ENCODE measurements around the gene ATXN7L1. TPM values are rescaled to one million over a fixed set of nuclear protein-coding genes. Genes with fewer than 3 reads are reported as not detected.

Gene ATXN7L1
- total RNA-seq, 2 experiments from 2014 or later = 0.59 TPM; not detected in 1

- no peak for DNase-seq (ENCODE audit: low spot score)
- H4K20me1 ChIP-seq (ENCODE audit: insufficient read depth, low read length) = no peaks in the 10 kb centered on the region
- no peak for TF ChIP-seq EZH2phosphoT487 (IDR thresholded peaks at IDR 0.05; ENCODE audit: borderline replicate concordance, low read depth, low read length)
- no peak for TF ChIP-seq CTCF (conservative IDR thresholded peaks at IDR 0.05; ENCODE audit: low read length)
- BruUV-seq (replicated peaks) = no TSS peak
- no peaks in the 10 kb centered on the region for H3K36me3 ChIP-seq (ENCODE audit: insufficient read depth, low read length)
- no peak overlapping the region for H2AFZ ChIP-seq (ENCODE audit: low read length)
- H3K79me2 ChIP-seq (ENCODE audit: insufficient read depth, low read depth, low read length) = no peaks in the 10 kb centered on the region
- H3K27ac ChIP-seq (ENCODE audit: low read depth, low read length, poor library complexity, severe bottlenecking) = no peak overlapping the region
- H3K4me3 ChIP-seq (ENCODE audit: low read depth, low read length, poor library complexity, severe bottlenecking) = no peak overlapping the region
- intact Hi-C loops (cut with micrococcal nuclease; ENCODE audit: unreplicated experiment) = no loop called here
- H3K4me2 ChIP-seq (ENCODE audit: low read length) = no peak overlapping the region
- H3K4me1 ChIP-seq (ENCODE audit: insufficient read depth, low read length, poor library complexity, severe bottlenecking) = no peaks in the 10 kb centered on the region
- ChIA-PET CTCF (ENCODE audit: unreplicated experiment) (no interaction called here), POLR2A (no interaction called here)
- H3K9me3 ChIP-seq (ENCODE audit: low read length) = no peaks in the 10 kb centered on the region
- H3K9me2 ChIP-seq (ENCODE audit: insufficient read depth, low read length) = no peaks in the 10 kb centered on the region
Measured at GRCh38 chr7:105803429-105803736, 73.0 kb downstream of the ATXN7L1 start.

- Histone ChIP-seq H2AFZ (ENCODE audit: low read length) (no peak overlapping the region), H3K36me3 (ENCODE audit: insufficient read depth, low read length) (no peaks in the 10 kb centered on the region), H3K27ac (ENCODE audit: low read depth, low read length, poor library complexity, severe bottlenecking) (no peak overlapping the region), H3K4me1 (ENCODE audit: insufficient read depth, low read length, poor library complexity, severe bottlenecking) (no peaks in the 10 kb centered on the region), H3K9me3 (ENCODE audit: low read length) (no peaks in the 10 kb centered on the region), H3K9me2 (ENCODE audit: insufficient read depth, low read length) (no peaks in the 10 kb centered on the region), H3K4me2 (ENCODE audit: low read length) (no peak overlapping the region), H3K79me2 (ENCODE audit: insufficient read depth, low read depth, low read length) (no peaks in the 10 kb centered on the region), H3K4me3 (ENCODE audit: low read depth, low read length, poor library complexity, severe bottlenecking) (no peak overlapping the region), H4K20me1 (ENCODE audit: insufficient read depth, low read length) (no peaks in the 10 kb centered on the region)
- POLR2A ChIA-PET = interaction anchor here (0.7 kb wide), 1 partner anchor 920 kb away, joined by 3 read pairs; no protein-coding TSS in a partner anchor
- no peak for TF ChIP-seq EZH2phosphoT487 (IDR thresholded peaks at IDR 0.05; ENCODE audit: borderline replicate concordance, low read depth, low read length)
- no peak for TF ChIP-seq CTCF (conservative IDR thresholded peaks at IDR 0.05; ENCODE audit: low read length)
- intact Hi-C loops (cut with micrococcal nuclease; ENCODE audit: unreplicated experiment) = no loop called here
- DNase-seq (ENCODE audit: low spot score) = no peak
- no TSS peak for BruUV-seq (replicated peaks)
- CTCF ChIA-PET (ENCODE audit: unreplicated experiment) = no interaction called here
Measured at GRCh38 chr7:105802604-105803428, 73.6 kb downstream of the ATXN7L1 start.

- Histone ChIP-seq H2AFZ (ENCODE audit: low read length) (no peak overlapping the region), H3K4me1 (ENCODE audit: insufficient read depth, low read length, poor library complexity, severe bottlenecking) (no peaks in the 10 kb centered on the region), H3K36me3 (ENCODE audit: insufficient read depth, low read length) (no peaks in the 10 kb centered on the region), H3K4me3 (ENCODE audit: low read depth, low read length, poor library complexity, severe bottlenecking) (no peak overlapping the region), H3K4me2 (ENCODE audit: low read length) (no peak overlapping the region), H3K9me2 (ENCODE audit: insufficient read depth, low read length) (no peaks in the 10 kb centered on the region), H4K20me1 (ENCODE audit: insufficient read depth, low read length) (no peaks in the 10 kb centered on the region), H3K27ac (ENCODE audit: low read depth, low read length, poor library complexity, severe bottlenecking) (no peak overlapping the region), H3K79me2 (ENCODE audit: insufficient read depth, low read depth, low read length) (no peaks in the 10 kb centered on the region), H3K9me3 (ENCODE audit: low read length) (no peaks in the 10 kb centered on the region)
- TF ChIP-seq EZH2phosphoT487 (IDR thresholded peaks at IDR 0.05; ENCODE audit: borderline replicate concordance, low read depth, low read length) (no peak), CTCF (conservative IDR thresholded peaks at IDR 0.05; ENCODE audit: low read length) (no peak)
- ChIA-PET CTCF (ENCODE audit: unreplicated experiment) (interaction anchor here (0.6 kb wide), 1 partner anchor 49 kb away, joined by 3 read pairs; no protein-coding TSS in a partner anchor), POLR2A (interaction anchor here (0.5 to 0.7 kb wide), 3 partner anchors 18 to 334 kb away, joined by 3 to 5 read pairs (median 3); no protein-coding TSS in a partner anchor)
- BruUV-seq (replicated peaks) = no TSS peak
- DNase-seq (ENCODE audit: low spot score) = no peak
- intact Hi-C loops (cut with micrococcal nuclease; ENCODE audit: unreplicated experiment) = no loop called here
Measured at GRCh38 chr7:105800849-105801534, 75.4 kb downstream of the ATXN7L1 start.

All from OCI-LY7 (cell line).